GM18519 (cell line): ENCODE results near the gene FAM124A.
A peak's percentile ranks its signal among the peaks of the same experiment; 100 is the strongest.

Source experiments
- ATAC-seq: cut with Tn5 transposase; IDR thresholded peaks from one replicate; pipeline ENCODE4 v1.9.1; 2021; ENCODE audit warnings: mild to moderate bottlenecking, moderate library complexity; ENCODE audit not compliant: unreplicated experiment, low FRiP score

Gene FAM124A, protein sequence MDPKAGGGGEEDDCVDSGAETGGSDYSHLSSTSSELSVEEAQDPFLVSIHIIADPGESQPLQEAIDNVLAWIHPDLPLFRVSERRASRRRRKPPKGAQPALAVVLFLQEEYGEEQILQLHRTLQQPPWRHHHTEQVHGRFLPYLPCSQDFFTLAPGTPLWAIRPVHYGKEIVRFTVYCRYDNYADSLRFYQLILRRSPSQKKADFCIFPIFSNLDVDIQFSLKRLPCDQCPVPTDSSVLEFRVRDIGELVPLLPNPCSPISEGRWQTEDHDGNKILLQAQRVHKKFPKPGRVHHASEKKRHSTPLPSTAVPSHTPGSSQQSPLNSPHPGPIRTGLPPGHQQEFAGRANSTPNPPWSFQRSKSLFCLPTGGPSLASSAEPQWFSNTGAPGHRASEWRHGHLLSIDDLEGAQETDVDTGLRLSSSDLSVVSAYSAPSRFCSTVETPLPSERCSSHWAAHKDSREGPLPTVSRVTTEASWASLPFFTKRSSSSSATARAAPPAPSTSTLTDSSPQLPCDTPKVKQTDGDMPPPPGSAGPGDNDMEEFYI

DNA sequence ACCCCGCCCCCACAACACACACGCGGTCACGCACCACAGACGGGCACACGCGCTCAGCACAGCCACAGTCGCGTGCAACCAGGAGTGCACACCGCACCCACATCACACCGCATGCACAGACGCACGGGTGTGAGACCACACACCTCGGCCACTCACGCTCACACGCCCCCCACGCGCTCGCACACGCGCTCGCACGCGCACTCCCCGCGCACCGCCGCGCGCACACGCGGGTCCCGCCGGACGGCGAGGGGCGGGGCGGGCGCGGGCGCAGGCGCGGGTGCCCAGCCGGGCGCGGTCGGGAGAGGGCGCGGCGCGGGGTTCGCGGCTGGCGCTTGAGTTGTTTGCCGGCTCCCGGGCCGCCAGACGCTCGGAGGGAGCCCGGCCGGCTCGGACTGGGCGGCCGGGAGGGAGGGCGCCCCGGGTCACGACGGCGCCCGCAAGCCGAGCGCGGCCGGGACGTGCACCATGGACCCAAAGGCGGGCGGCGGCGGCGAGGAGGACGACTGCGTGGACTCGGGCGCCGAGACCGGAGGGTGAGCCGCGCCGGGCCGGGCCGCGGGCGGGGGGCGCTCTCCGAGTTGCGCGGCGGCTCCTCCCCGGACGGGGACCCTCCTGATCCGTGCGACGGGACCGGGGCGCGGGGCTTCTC lies at the start of gene FAM124A:
Gene FAM124A, plus strand, starts transcription at position 362 of the 649 bp plus-strand sequence. Its CDS starts 104 bp downstream, at position 466.
- ATAC-seq = peak; percentile 82

DNA sequence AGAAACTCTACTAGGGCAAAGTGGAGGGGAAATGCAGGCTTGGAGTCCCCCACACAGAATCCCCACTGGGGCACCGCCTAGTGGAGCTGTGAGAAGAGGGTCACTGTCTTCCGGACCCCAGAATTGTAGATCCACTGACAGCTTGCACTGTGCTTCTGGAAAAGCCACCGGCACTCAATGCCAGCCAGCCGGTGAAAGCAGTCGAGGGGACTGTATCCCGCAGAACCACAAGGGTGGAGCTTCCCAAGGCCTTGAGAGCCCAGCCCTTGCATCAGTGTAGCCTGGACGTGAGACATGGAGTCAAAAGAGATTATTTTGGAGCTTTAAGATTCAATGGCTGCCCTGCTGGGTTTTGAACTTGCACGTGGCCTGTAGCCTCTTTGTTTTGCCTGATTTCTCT lies 47.2 kb upstream of the FAM124A start:
- ATAC-seq = no peak

DNA sequence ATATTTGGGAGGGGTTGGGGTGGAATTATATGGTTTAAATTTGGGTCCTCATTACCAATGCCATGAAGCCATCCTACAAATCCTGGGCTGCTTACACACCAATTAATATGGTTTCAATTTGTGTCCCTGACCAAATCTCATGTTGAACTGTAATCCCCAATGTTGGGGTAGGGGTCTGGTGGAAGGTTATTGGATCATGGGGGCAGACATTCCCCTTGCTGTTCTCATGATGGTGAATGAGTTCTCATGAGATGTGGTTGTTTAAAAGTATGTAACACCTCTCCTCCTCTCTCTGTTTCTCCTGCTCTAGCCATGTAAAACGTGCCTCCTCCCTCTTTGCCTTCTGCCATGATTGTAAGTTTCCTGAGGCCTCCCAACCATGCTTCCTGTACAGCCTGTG lies 46.6 kb upstream of the FAM124A start:
- ATAC-seq = no peak

DNA sequence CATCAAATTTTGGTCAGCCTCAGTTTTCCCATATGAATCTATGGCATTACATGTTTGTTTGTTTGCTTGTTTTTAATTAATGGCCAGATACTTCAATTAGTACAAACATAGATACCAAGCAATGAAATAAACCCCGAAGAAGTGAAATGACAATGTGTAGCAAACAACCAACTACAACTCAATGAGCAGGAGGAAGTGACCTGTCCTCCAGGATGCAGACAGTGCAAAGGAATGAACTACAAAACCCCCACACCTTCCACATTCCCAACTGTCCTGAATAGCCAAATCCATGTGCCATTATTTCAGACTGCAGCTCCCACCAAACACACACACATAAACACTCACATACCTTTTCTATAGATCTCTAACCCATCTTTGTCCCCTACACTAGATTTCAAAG lies 45.0 kb upstream of the FAM124A start:
- ATAC-seq = no peak

DNA sequence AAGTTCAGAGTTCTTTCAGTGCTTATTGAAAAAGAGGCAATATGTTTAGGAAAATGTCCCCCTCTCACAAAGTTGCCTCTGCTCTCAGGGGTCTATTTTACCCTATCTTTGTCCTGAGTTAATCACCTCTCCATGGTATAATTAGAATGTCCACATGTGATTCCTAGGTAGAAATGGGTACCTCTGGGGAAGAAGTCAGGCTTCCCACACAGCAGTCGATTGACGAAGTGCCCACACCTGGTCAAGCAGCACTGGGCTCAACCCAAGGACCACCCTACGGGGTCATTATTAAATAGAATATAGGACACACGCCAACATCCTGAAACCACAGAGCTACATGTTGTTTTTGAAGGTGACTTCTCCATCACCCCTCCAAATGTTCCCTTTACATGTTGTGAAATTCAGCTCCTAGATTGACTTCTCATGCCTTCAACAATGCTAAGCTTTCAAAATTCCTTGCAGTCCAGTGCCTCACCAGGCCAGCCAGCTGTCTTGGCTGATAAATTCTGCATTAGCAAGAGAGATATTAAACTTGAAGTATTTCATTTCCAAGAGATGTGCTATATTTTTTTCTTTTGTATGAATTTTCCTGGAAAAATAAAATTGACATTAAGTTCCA lies 43.6 kb upstream of the FAM124A start:
- no peak for ATAC-seq

DNA sequence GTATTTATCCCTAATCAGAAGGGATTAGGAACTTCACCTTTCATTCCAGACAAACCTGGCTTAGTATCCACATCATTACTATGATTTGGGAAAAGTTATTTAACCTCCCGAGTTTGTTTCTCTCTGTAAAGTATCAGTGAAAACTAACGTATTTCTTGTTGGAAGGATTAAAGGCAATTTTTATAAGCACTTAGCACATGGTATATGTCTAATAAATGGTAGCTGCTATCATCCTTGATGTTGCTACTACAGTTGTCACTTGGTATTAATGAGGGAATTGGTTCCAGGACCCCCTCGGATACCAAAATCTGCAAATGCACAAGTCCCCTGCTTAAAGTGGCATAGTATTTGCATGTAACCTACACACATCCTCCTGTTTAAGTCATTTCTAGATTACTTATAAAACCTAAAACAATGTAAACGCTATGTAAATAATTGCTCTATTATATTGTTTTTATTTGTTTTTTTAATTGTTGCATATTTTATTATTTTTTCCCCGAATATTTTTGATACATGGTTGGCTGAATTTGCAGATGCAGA lies 42.7 kb upstream of the FAM124A start:
- no peak for ATAC-seq

DNA sequence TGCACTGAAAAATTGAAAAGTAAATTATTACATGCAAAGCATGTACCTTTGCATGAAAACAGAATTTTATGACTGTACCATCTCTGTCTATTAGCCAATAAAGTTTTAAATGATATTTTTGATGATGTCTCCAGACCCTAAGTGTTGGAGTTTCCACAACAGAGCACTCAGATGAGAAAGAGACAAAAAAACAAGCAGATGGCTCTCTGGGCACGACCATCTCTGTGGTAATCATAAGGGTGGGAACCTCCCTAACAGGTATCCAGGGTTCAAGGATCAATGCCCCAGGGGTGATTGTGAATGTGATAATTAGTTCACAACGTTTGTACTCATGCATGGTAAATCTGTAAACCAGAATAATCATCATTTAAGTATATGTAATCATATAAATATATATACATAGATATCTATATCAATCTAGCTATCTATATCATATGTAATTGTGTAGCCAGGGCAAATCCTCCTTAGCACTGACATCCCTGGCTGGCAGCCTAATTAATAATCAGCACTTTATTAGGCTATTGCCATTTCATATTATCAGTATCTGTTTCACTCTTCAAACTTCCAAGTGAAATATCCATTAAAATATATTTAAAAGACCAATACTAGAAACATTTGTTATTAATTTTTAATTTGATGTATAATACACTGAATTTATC lies 41.2 kb upstream of the FAM124A start:
- no peak for ATAC-seq

DNA sequence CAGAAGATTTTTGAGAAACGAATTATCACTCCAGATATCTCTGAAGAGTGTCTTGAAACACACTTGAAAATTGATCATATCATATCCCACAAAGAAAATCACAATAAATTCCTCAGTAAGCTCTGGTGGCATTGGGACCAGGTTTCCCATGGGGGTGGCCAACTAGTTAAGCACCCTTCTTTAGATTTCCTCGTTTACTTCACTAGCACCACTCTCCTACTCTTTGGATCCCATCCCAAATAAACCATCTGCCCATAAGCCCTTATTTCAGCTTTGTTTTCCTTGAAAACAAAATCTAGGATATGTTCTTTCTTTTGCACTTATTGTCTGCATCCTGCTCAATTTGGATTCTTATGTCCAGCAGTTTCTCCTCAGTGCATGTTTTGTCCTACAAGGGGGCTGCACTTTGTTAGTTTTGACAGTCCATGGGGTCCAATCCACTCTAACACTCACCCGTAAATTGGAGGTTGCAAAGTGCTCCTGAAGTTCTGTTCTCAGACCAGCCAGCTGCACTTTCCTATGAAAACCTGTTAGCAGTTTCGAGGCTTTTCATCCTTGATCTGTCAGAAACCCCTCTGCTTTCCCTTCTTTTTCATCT lies 40.3 kb upstream of the FAM124A start:
- ATAC-seq = no peak

DNA sequence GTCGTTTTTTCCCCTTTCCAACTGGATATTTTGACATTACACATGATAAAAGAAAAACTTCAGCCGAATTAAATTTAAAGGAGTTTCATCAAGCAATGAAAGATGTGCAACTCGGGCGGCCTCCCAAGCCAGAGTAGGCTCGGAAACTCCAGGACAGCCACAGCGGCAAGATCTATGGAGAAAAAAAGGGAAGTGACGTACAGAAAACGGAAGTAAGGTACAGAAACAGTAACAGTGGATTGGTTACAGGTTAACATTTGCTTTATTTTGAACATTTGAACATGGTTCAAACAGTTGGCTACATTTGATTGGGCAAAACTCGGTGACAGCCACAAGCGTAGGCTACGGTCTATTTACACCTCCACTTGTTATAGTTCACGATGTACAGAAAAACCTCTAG lies 30.5 kb upstream of the FAM124A start:
- ATAC-seq = no peak

DNA sequence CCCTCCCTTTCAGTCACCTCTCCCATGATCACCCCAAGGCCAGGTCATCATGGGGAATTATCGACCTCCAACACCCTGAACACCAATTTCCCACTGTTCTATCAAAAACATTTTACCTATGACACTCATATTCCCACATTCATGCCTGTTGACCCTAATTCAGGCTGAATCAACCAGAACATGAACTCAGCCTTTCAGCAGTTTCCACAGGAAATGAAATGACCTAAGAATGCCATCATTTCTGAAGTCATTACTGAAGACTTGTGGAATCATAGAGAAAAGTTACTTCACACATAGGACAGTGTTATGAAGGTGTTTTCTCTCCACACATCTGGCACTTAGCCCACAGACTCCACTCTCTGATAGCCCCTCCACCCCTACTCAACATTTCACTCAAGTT lies 29.9 kb upstream of the FAM124A start:
- no peak for ATAC-seq

DNA sequence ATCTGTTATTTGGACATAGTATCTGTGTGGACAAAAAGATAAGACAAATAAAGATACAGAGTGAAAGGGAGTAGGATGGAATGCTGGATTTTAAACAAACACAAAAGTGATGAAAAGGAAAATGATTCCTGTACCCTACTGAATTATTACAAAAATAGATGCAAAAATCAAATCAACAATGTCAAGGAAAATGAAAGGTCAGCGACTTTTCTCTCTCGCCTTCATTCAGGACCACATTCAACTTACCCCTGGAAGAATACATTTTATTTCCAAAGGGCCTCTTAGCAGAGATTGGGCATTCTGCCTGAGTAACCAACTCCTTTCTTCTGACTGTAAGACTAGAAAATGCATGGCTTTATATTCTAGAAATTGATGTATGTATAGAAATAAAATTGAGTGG lies 28.8 kb upstream of the FAM124A start:
- no peak for ATAC-seq

DNA sequence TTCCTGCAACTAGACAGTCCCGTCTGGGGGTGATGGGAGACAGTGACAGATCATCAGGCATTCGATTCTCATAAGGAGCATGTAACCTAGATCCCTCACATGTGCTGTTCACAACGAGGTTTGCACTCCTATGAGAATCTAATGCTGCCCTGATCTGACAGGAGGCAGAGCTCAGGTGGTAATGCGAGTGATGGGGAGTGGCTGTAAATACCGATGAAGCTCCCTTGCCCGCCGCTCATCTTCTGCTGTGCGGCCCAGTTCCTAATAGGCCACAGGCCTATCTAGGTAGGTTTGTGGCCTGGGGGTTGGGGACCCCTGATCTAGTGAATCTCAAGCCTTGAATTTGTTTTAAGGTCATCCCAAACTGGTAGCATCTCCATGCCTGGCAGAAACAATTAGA lies 27.3 kb upstream of the FAM124A start:
- no peak for ATAC-seq

DNA sequence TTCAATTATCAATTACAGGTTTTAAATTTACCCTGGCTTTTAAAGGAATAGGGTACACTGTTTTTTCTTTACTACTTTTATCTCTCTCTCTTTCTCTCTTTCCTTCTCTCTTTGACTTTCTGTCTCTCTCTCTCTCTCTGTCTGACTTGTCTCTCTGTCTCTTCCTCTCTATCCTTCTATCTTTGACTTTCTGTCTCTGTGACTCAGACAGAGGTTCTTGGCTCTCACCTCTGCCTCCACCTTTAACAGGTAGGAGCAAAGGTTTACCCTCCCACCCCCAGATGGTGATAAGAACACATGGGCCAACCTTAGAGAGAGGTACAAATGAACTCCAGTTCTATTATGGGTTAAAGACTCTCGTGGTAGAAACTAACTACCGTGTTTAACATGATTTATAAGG lies 20.3 kb upstream of the FAM124A start:
- ATAC-seq = no peak

DNA sequence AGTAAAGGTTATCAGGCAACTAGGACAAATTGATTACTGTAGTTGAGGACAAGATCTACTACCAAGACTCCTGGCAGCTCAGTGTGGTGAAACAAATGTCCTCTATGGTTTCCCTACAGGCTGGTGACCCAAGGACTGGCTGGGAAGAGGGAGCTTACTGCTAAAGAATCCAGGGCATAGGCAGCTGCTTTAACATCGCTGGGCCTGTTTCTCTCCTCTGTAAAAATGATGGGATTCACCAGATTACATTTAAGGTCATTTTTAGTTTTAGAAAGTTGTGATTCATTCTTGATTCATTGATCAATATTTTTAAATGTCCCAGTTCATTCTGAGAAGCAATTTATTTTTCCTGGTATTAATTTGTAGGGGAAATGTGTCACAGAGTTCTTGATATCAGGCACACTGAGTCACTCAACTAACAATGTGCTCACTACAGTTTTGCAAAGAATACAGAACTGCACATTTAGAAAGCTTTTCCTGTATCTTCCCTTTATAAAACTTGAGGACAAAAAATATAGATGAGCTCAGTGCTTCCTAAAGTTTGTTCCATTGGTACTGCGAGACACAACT lies 19.6 kb upstream of the FAM124A start:
- ATAC-seq = no peak

DNA sequence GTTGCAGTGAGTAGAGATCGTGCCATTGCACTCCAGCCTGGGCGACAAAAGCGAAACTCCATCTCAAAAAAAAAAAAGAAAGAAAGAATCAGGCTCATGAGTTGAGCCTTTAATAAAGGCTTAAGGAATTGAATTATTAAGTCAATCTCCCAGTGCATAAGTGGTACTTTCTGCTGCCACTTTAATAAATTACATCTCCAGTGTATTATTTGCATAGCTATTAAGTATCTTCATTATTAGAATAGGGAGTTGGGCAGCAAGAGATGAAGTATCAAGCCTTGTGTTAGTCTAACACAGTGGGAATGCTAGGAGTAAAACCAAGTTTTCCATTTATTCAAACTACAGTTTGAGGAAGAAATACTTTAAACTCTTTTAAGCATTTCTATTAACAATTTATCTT lies 15.6 kb upstream of the FAM124A start:
- ATAC-seq = no peak

DNA sequence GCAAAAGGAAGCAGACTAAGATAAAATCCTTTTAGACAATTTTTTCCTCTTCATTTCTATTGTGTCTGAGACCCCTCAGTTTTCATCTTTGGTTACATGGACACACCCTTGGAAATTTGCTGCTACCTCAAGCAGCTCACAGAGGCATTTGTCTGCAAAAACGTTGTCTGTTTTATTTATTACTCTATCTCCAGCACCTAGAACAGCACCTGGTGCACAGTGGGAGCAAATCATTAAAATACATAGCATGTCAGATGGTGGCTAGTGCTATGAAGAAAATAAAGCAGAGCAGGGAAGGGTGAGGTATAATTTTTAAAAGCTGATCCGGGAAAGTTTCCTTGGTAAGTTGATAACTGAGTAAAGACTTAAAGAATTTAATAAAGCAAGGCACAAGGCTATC lies 14.3 kb upstream of the FAM124A start:
- ATAC-seq = no peak

DNA sequence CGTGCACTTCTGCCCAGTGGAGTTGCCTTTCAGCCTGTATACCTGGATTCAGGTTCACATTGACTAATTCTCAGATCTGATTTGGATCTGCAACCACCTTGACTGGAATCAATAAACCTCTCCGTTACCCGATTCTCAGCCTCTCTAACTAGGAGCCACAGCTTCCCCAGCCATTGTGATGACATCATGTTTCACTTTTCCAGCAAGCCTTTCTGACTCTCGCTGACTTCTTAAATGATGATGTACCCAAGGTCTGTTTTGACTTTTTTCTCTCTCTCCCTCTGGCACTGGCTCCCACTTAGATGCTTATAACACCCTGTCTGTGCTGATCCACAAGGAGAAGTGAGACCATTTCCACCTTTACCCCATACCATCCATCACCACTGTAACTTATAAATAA lies 13.5 kb upstream of the FAM124A start:
- ATAC-seq = no peak

DNA sequence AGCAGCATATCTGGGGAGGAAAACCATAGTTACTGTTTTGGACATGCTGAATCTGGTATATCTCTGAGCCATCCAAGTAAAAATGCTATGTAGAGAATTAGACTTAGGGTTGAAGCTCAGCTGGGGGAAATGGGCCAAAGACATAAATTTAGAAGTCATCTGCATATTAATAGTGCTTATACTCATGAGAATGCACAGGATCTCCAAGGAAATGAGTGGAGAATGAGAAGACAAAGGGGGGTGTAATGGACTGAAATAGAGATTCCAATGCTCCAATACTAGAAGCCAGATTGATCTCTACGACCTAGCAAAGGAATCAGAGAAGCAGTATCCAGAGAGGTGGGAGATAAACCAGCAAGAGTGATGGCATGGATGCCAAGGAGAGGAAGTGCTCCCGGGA lies 10.3 kb upstream of the FAM124A start:
- no peak for ATAC-seq

DNA sequence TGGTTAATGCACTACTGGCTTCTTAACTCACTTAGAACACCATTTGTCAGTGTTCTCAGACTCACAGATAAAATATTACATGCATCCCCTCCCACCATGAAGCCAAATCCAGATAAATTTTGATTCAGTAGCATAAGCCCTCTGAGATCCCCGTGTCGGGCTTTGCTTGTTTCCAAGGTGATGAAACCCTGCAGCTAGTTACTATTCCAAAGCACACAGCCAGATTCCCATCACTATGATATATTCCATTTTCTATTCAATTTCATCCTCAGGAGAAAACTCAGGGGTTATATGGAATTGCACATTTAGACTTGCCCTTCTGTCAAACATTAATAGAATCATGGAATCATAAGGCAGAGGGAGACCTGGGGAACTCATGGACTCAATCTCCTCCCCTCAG lies 9.4 kb upstream of the FAM124A start:
- no peak for ATAC-seq

DNA sequence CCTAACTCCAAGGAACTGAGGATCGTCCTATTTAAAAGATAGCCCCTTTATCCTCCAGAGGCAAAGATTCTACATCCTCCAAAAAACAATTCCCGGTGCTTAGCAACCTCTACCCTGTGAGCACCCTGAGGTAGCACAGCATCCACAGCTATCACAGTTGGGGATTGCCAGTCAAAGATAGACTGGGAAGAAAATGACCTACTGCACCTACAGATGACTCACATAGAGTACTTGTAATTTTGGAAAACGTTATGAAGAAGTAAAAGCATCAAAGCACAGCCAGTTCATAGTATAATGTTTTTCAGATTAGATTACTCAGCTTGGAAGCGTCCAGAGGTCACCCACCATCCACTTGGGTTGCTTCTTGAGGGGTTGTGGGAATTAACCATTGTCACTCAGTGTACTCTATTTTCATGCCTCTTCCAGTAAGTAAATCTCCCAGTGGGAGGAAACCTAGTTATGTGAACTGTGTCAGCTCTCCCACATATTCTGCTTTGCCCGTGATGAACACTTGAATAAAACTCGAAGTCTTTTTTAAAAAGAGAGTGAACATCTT lies 8.9 kb upstream of the FAM124A start:
- ATAC-seq = no peak
